ENCODE data around the gene CLIC5. TPM values are rescaled to one million over a fixed set of nuclear protein-coding genes. Genes with fewer than 3 reads are reported as not detected.

Gene CLIC5
- total and polyA plus RNA-seq, 2 of the 8 experiments (the other 6 are each of a cell fraction or from before 2014, with no cell fraction given) = 0.12 to 0.15 TPM

DNA sequence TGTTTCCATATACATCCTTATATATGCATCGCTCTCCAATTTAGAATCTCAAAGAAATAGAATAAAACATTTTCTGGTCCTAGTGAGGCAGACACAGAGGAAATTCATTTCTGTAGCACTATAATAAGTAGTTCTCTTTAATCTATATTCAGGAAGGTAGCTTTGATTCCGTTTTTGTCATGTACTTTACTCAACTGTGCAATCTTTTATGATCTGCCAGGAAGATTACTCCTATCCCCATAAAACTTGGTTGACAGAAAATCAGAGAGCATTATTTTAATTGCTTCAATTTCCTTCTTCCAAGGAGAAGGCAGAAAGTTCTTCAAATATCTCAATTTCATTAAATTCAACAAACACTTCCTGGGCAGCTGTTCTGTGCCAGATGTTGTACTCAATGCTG is 10.6 kb upstream of the CLIC5 start:
- Histone ChIP-seq H3K27ac (ENCODE audit: low read depth, low read length) (no peak overlapping the region), H3K4me3 (ENCODE audit: extremely low read depth in 1 of 4, insufficient read depth in 2 of 4, low read depth in 3 of 4, low read length in 4 of 4) (no peak overlapping the region), H3K23me2 (ENCODE audit: low read depth, low read length) (no peaks in the 10 kb centered on the region), H2BK20ac (ENCODE audit: low read length) (no peak overlapping the region), H3K79me1 (ENCODE audit: low read depth, low read length) (no peaks in the 10 kb centered on the region), H4K91ac (replicated peaks; ENCODE audit: insufficient read length, low read length) (no peak overlapping the region), H2BK15ac (ENCODE audit: low read length) (no peak overlapping the region), H2BK5ac (ENCODE audit: low read depth, low read length) (no peak overlapping the region), H4K20me1 (replicated peaks in 1 of 2; ENCODE audit: control insufficient read depth in 1 of 2, insufficient read depth in 2 of 2, low read length in 2 of 2) (no peaks in the 10 kb centered on the region), H3K4me1 (replicated peaks in 1 of 4; ENCODE audit: control insufficient read depth in 3 of 4, insufficient read depth in 4 of 4, low read length in 3 of 4) (no peaks in the 10 kb centered on the region), H3K9ac (replicated peaks in 1 of 4; ENCODE audit: extremely low read depth in 1 of 4, low read depth in 3 of 4, low read length in 3 of 4) (no peak overlapping the region), H3K36me3 (ENCODE audit: control insufficient read depth in 2 of 4, insufficient read depth in 4 of 4, low read length in 3 of 4) (no peaks in the 10 kb centered on the region), H2AK5ac (ENCODE audit: low read depth, low read length) (no peak overlapping the region), H3K4ac (replicated peaks; ENCODE audit: insufficient read length, low read depth, low read length) (no peak overlapping the region), H3K23ac (ENCODE audit: insufficient read length) (no peak overlapping the region), H3K18ac (ENCODE audit: extremely low read depth, low read length) (no peak overlapping the region), H2BK120ac (replicated peaks; ENCODE audit: low read depth, low read length) (no peak overlapping the region), H4K8ac (ENCODE audit: extremely low read depth, insufficient read depth, low read length) (no peak overlapping the region), H3K27me3 (replicated peaks in 1 of 4; ENCODE audit: control insufficient read depth in 3 of 4, extremely low read depth in 1 of 4, insufficient read depth in 3 of 4, low read length in 3 of 4) (peaks cover 0 to 1% (median 0%) of the 10 kb centered on the region in 4 experiments; a peak in 1 of 7 replicates), H3K4me2 (ENCODE audit: insufficient read depth in 1 of 2, low read depth in 2 of 2, low read length in 2 of 2) (no peak overlapping the region), H3K56ac (replicated peaks; ENCODE audit: insufficient read length, low read depth, low read length) (no peak overlapping the region), H2BK12ac (ENCODE audit: low read depth, low read length) (no peak overlapping the region), H2AFZ (ENCODE audit: low read length) (no peak overlapping the region), H3K79me2 (ENCODE audit: control insufficient read depth in 1 of 2, insufficient read depth in 2 of 2, low read length in 2 of 2) (no peaks in the 10 kb centered on the region), H3K9me3 (ENCODE audit: insufficient read depth in 2 of 2, low read depth in 1 of 2, low read length in 1 of 2) (no peaks in the 10 kb centered on the region), H4K5ac (ENCODE audit: insufficient read length, low read depth, low read length) (no peak overlapping the region), H3K14ac (ENCODE audit: insufficient read length) (no peak overlapping the region)
- no peak for TF ChIP-seq CBX8 (IDR thresholded peaks at IDR 0.05; ENCODE audit: borderline replicate concordance, low read depth, low read length)
- TF ChIP-seq ZNF274 (IDR thresholded peaks at IDR 0.05; ENCODE audit: borderline replicate concordance, extremely low read depth, low read length) = no peak
- TF ChIP-seq BACH1 (IDR thresholded peaks at IDR 0.05; ENCODE audit: low read length) = no peak
- no peak for TF ChIP-seq PHF8 (conservative IDR thresholded peaks at IDR 0.05; ENCODE audit: low read depth, low read length)
- TF ChIP-seq YY1 (IDR thresholded peaks at IDR 0.05; ENCODE audit: low read depth, low read length) = no peak
- no peak for TF ChIP-seq TCF12 (IDR thresholded peaks at IDR 0.05; ENCODE audit: low read depth, low read length)
- no peak for TF ChIP-seq HDAC2 (IDR thresholded peaks at IDR 0.05; ENCODE audit: borderline replicate concordance in 1 of 2, low read depth in 2 of 2, low read length in 2 of 2)
- TF ChIP-seq CHD2 (IDR thresholded peaks at IDR 0.05; ENCODE audit: low read length) = no peak
- no peak for TF ChIP-seq SAP30 (IDR thresholded peaks at IDR 0.05; ENCODE audit: insufficient read depth, insufficient replicate concordance, low read length)
- TF ChIP-seq NRF1 (IDR thresholded peaks at IDR 0.05; ENCODE audit: low read depth, low read length) = no peak
- 98% methylated on average over 2 of the region's 2 CpGs; no CpG with 5 or more reads in 1 of the 2 experiments for WGBS, 2 experiments (ENCODE audit: extremely low coverage in 1 of 2, insufficient coverage in 1 of 2, insufficient read length in 1 of 2, insufficient replicate concordance in 2 of 2, low coverage in 1 of 2, low lambda C conversion rate in 2 of 2, missing lambda C conversion rate in 1 of 2)
- CTCF ChIA-PET (ENCODE audit: partially characterized antibody) = interaction anchor here (1.7 kb wide), 1 partner anchor 9 kb away, joined by 3 read pairs; no protein-coding TSS in a partner anchor
- DNase-seq (ENCODE audit: low read depth in 1 of 2, low spot score in 2 of 2) = no peak
- no peak for FAIRE-seq
- POLR2A ChIA-PET (ENCODE audit: partially characterized antibody) = no interaction called here

All from H1 (cell line).